ENCODE results near the gene STX11. TPM values are rescaled to one million over a fixed set of nuclear protein-coding genes. Genes with fewer than 3 reads are reported as not detected.

The STX11 gene
- total RNA-seq, 4 donors from 2014 or later = 1.8 to 3.0 (median 2.3) TPM; not detected in 1

DNA sequence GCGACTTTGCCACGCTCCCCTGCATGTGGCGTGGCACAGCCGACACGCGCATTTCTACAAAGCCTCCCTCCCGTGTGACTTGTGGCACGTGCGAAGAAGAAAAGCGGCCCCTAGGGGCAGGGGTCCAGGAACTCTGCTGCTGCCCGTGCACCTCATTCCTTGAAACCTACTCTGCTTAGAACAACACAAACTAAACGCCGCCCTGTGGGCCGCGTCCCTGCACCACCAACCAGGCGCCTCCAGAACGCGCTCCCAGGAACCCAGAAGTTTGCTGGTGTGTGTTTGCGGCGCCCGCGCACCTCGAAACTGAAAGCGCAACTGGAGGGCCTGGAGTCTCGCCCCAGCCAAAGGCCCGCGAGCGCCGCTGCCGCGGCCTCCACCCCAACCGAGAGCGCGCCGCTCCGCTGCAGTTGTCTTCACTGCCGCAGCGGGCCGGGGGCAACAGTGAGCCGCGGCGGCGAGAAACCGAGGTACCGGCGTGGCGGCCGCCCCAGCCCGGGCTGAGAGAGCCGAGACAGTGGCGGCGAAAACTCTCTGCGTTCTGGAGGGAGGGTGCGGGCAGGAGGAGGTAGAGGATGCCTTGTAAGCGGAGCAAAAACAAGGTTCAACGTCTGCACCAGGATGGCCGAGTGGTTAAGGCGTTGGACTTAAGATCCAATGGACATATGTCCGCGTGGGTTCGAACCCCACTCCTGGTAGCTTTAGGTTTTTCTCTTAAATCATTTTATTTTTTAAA is 65.8 kb downstream of the STX11 start:
- in situ Hi-C loops (cut with MboI; ENCODE audit: low pct_ligation_motif_present in 1 of 4, low pct_unique_long_range_greater_than_20kb in 1 of 4, low sequenced_read_pairs in 3 of 4) = loop anchor here in 3 of 4 donors (5.0 to 10.0 kb wide), 3 partner anchors 69 to 114 kb away; partner anchors contain the start of gene UTRN (in 1 of the 3)
- Histone ChIP-seq H3K9me3 (no peaks in the 10 kb centered on the region), H3K4me1 (peaks cover 6 to 21% (median 13%) of the 10 kb centered on the region in 4 donors), H3K36me3 (no peaks in the 10 kb centered on the region), H3K4me3 (peak overlapping the region; percentile 47 to 69 (median 62)), H3K27me3 (no peaks in the 10 kb centered on the region), H3K27ac (peak overlapping the region; percentile 94 to 98 (median 96))
- TF ChIP-seq EP300 (IDR thresholded peaks at IDR 0.05; ENCODE audit: low read depth) (no peak), POLR2A (IDR thresholded peaks at IDR 0.05) (peak; percentile 38), POLR2AphosphoS5 (IDR thresholded peaks at IDR 0.05) (peak in 2 of 3 donors; percentile 29 to 62)
- TF ChIP-seq, protein P1, sequence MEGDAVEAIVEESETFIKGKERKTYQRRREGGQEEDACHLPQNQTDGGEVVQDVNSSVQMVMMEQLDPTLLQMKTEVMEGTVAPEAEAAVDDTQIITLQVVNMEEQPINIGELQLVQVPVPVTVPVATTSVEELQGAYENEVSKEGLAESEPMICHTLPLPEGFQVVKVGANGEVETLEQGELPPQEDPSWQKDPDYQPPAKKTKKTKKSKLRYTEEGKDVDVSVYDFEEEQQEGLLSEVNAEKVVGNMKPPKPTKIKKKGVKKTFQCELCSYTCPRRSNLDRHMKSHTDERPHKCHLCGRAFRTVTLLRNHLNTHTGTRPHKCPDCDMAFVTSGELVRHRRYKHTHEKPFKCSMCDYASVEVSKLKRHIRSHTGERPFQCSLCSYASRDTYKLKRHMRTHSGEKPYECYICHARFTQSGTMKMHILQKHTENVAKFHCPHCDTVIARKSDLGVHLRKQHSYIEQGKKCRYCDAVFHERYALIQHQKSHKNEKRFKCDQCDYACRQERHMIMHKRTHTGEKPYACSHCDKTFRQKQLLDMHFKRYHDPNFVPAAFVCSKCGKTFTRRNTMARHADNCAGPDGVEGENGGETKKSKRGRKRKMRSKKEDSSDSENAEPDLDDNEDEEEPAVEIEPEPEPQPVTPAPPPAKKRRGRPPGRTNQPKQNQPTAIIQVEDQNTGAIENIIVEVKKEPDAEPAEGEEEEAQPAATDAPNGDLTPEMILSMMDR (IDR thresholded peaks at IDR 0.05) = peak; percentile 42 to 84 (median 58)
- DNase-seq = peak; percentile 93
- 1% methylated on average over 44 of the region's 61 CpGs; no CpG with 5 or more reads in 1 of the 2 donors for WGBS, 2 donors (ENCODE audit: low coverage in 1 of 2)
- intact Hi-C loops (cut with DNase I; ENCODE audit: low total_unique reads) = loop anchor here (5.0 to 10.0 kb wide), 3 partner anchors 64 to 119 kb away; partner anchors contain the start of genes SF3B5, STX11 and UTRN

DNA sequence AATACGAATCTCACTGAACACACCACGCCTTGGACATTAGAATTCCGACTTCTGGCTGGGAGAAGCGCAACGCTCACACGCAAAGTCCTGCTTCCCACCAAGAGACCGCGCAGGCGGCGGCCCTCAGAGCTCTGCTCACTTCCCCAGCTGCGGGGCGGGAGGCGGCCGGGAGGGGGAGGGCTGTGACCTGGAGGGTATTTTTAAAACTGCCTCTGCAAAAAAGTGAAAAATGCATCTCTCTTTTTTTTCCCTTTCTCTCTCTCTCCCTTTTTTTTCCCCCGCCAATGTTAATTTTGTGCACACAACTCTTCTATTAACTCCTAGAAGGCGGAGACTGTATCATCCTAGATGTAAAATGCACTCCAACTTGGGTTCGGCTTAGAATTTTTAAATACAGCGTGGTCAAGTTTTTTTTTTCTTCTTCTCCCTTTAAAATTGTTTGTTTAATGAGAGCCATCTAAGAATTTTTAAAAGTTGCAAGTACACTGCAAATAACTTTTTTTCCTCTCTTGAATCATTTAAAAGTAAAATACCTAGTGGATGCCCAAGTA is 66.4 kb downstream of the STX11 start:
- peak overlapping the region in 3 of 4 donors; percentile 60 to 69 (median 63) for H3K4me3 ChIP-seq
- H3K27me3 ChIP-seq = no peaks in the 10 kb centered on the region
- in situ Hi-C loops (cut with MboI; ENCODE audit: low pct_ligation_motif_present in 1 of 4, low pct_unique_long_range_greater_than_20kb in 1 of 4, low sequenced_read_pairs in 3 of 4) (loop anchor here in 3 of 4 donors (5.0 to 10.0 kb wide), 3 partner anchors 68 to 114 kb away; partner anchors contain the start of gene UTRN (in 1 of the 3)), intact Hi-C loops (cut with DNase I; ENCODE audit: low total_unique reads) (loop anchor here (5.0 to 10.0 kb wide), 3 partner anchors 64 to 119 kb away; partner anchors contain the start of genes SF3B5, STX11 and UTRN)
- no peak for TF ChIP-seq POLR2AphosphoS5 (IDR thresholded peaks at IDR 0.05)
- no peak for TF ChIP-seq EP300 (IDR thresholded peaks at IDR 0.05; ENCODE audit: low read depth)
- TF ChIP-seq POLR2A (IDR thresholded peaks at IDR 0.05) = no peak
- TF ChIP-seq, protein P1 (IDR thresholded peaks at IDR 0.05) = peak in 1 of 5 experiments; percentile 15
- peaks cover 6 to 21% (median 13%) of the 10 kb centered on the region in 4 donors for H3K4me1 ChIP-seq
- H3K27ac ChIP-seq = peak overlapping the region; percentile 94 to 98 (median 96)
- H3K36me3 ChIP-seq = no peaks in the 10 kb centered on the region
- no peak for DNase-seq
- no peaks in the 10 kb centered on the region for H3K9me3 ChIP-seq
- 4 to 16% methylated on average over 9 to 18 of the region's 18 CpGs for WGBS, 2 donors (ENCODE audit: low coverage in 1 of 2)

DNA sequence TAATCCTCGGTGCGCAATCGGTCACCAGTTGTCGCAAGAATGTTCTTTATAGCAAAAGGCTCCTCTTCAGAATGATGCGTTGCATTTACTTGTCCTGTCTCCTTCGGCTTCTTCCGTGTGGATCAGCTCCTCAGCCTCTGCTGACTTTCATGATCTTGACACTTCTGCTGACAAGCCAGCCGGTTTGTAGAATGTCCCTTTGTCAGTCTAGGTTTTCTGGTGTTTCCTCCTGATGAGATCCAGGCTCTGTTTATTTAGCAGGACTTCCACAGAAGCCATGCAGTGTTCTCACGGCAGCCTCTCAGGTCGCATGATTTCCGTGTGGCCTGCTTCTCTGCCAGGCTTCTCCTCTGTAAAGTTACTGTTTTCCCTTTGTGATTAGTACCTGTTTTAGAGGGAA is 66.9 kb downstream of the STX11 start:
- peak overlapping the region in 1 of 4 donors; percentile 63 for H3K4me3 ChIP-seq
- no peaks in the 10 kb centered on the region for H3K9me3 ChIP-seq
- intact Hi-C loops (cut with DNase I; ENCODE audit: low total_unique reads) (loop anchor here (5.0 to 10.0 kb wide), 3 partner anchors 65 to 120 kb away; partner anchors contain the start of genes SF3B5, STX11 and UTRN), in situ Hi-C loops (cut with MboI; ENCODE audit: low pct_ligation_motif_present in 1 of 4, low pct_unique_long_range_greater_than_20kb in 1 of 4, low sequenced_read_pairs in 3 of 4) (loop anchor here in 3 of 4 donors (5.0 to 10.0 kb wide), 3 partner anchors 68 to 115 kb away; partner anchors contain the start of gene UTRN (in 1 of the 3))
- TF ChIP-seq EP300 (IDR thresholded peaks at IDR 0.05; ENCODE audit: low read depth) (no peak), POLR2A (IDR thresholded peaks at IDR 0.05) (no peak), POLR2AphosphoS5 (IDR thresholded peaks at IDR 0.05) (no peak)
- TF ChIP-seq, protein P1 (IDR thresholded peaks at IDR 0.05) = no peak
- H3K4me1 ChIP-seq = peaks cover 6 to 21% (median 13%) of the 10 kb centered on the region in 4 donors
- H3K27ac ChIP-seq = peak overlapping the region; percentile 94 to 98 (median 96)
- DNase-seq = no peak
- H3K27me3 ChIP-seq = no peaks in the 10 kb centered on the region
- no peaks in the 10 kb centered on the region for H3K36me3 ChIP-seq
- WGBS, 2 donors (ENCODE audit: low coverage in 1 of 2) = 63 to 65% methylated on average over 8 to 11 of the region's 11 CpGs

DNA sequence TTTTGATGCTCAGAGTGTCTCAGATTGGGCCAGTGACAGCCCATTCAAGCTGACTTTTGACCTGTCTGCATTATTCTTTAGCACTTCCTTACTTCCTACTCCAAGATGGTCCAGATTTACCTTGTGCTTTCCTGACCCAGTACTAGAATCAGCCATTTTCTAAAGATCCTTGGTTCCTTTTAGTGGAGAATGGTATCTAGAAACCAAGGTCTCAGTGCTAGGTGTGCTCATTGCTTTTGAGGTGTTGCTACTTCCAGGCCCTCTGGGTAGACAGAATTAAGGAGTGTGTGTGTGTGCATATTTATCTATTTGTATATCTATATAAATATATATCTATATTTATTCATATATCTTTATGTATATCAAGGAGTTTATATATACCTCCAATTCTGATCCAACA is 67.5 kb downstream of the STX11 start:
- no peak for TF ChIP-seq POLR2AphosphoS5 (IDR thresholded peaks at IDR 0.05)
- TF ChIP-seq POLR2A (IDR thresholded peaks at IDR 0.05) = no peak
- no peak for TF ChIP-seq EP300 (IDR thresholded peaks at IDR 0.05; ENCODE audit: low read depth)
- in situ Hi-C loops (cut with MboI; ENCODE audit: low pct_ligation_motif_present in 1 of 4, low pct_unique_long_range_greater_than_20kb in 1 of 4, low sequenced_read_pairs in 3 of 4) = loop anchor here in 3 of 4 donors (5.0 to 10.0 kb wide), 3 partner anchors 67 to 115 kb away; partner anchors contain the start of gene UTRN (in 1 of the 3)
- intact Hi-C loops (cut with DNase I; ENCODE audit: low total_unique reads) = loop anchor here (5.0 to 10.0 kb wide), 3 partner anchors 65 to 120 kb away; partner anchors contain the start of genes SF3B5, STX11 and UTRN

More for the DNA sequence above, 67.5 kb downstream of the STX11 start:
- Histone ChIP-seq H3K9me3 (no peaks in the 10 kb centered on the region), H3K27ac (peak overlapping the region in 1 of 4 donors; percentile 95), H3K4me3 (no peak overlapping the region), H3K36me3 (no peaks in the 10 kb centered on the region), H3K27me3 (no peaks in the 10 kb centered on the region), H3K4me1 (peaks cover 6 to 21% (median 13%) of the 10 kb centered on the region in 4 donors)
- no peak for DNase-seq
